KOPT-K1 (cell line): Measurements from ENCODE around the gene FAN1.

Source experiments
- H3K27ac ChIP-seq: fragments of 200-600 bp; sonication (generic); 2 replicates; pipeline ENCODE4 v1.5.1; 2016; ENCODE audit warnings: antibody characterized with exemption, mild to moderate bottlenecking, low read depth, low read length; ENCODE audit not compliant: poor library complexity, severe bottlenecking
- H3K36me3 ChIP-seq: fragments of 200-600 bp; sonication (generic); 2 replicates; pipeline ENCODE4 v1.5.1; 2017; ENCODE audit warnings: antibody characterized with exemption, mild to moderate bottlenecking, low read length, moderate library complexity; ENCODE audit not compliant: insufficient read depth
- H3K9me3 ChIP-seq: fragments of 200-600 bp; sonication (generic); 2 replicates; pipeline ENCODE4 v1.5.1; 2017; ENCODE audit warnings: antibody characterized with exemption, low read length, mild to moderate bottlenecking; ENCODE audit not compliant: insufficient read depth, poor library complexity, severe bottlenecking

The FAN1 gene

DNA sequence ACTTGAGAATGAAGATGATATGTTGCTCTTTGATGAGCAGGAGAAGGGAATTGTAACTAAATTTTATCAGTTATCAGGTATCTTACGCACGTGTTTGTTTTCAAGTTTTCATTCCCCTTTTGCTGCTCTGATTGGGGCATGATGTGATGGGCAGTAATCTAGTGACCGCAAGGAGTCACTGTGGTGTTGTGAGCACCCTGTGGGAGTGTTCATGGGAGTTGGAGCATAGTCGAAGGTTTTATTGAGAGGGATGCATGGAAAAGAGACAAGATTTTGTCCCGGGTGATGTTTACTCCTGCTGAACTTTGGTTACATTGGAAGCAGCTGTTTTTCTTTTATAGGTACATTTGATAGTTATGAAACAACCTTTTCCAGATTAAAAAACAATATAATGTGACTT, 2.1 kb downstream of the FAN1 start:
- peaks cover 38% of the 10 kb centered on the region for H3K36me3 ChIP-seq
- no peak overlapping the region for H3K27ac ChIP-seq
- no peaks in the 10 kb centered on the region for H3K9me3 ChIP-seq

DNA sequence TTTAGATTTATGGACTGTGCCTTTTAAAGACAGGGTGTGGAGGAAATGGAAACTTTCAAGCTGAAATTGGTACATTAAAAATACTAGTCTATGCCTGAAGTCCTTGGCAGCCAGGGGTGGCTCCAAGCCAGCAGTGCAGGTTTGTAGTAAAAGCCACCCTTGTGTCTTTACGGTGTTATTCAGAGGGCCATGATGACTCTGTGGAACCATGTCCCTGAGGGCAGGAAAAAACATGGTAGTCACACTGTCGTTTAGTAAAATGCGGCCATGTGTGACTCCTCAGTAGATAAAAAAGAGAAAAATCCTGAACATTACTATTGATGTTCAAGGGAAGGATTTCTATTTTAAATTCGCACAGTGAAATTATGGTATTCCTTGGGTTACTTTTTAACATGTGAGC, 2.7 kb downstream of the FAN1 start:
- no peak overlapping the region for H3K27ac ChIP-seq
- H3K9me3 ChIP-seq: no peaks in the 10 kb centered on the region
- H3K36me3 ChIP-seq: peaks cover 44% of the 10 kb centered on the region

DNA sequence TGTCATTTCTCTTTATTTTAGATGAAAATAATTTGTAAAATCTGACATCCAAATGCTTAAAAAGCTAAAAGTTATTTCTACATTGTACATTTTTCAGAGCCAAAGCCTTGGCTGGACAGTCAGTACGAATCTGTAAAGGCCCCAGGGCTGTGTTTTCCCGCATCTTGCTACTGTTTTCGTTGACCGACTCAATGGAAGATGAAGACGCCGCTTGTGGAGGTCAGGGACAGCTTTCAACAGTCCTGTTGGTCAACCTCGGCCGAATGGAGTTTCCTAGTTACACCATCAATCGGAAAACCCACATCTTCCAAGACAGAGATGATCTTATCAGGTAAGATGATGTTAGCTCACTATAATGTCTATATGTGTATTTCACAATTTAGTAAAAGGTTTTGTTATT, 10.0 kb downstream of the FAN1 start:
- Histone ChIP-seq H3K9me3 (no peaks in the 10 kb centered on the region), H3K27ac (no peak overlapping the region), H3K36me3 (peaks cover 92% of the 10 kb centered on the region)

DNA sequence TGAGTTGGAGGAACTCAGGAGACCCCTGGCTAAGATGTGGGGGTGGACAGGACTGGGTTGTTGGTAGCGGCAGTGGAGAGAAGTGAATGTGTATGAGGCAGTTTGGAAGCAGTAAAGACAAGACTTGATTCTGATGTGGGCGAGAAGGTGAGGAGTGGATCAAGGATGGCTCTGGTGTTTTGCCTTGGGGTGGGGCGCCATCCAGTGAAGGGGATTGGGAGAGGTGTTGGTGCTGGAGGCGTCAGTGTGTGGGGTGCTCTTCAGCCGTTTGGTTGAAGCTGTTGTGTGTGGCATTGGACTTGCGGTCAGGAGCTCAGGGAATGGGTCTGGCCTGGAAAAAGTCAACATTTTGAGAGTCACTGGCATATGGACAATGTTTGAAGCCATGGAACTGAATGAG, 13.3 kb downstream of the FAN1 start:
- Histone ChIP-seq H3K36me3 (peaks cover 95% of the 10 kb centered on the region), H3K27ac (no peak overlapping the region), H3K9me3 (no peaks in the 10 kb centered on the region)

DNA sequence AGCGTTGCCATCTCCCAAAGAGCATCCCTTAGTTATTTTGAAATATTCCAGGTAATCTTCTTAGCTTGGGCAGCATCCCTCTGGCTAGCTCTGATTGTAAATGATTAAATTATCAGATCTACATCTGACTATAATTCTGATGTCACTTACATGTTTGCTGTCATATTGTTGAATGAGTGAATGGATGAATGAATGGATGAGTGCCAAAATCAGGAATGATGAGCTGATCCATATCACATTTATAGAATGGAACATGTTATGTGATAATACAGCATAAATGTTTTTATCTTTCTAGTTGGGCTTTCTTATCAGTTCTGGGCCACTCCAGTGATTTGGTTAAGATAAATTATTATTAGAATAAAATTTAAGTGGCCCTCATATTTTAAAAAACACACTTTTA, 14.0 kb downstream of the FAN1 start:
- H3K9me3 ChIP-seq: no peaks in the 10 kb centered on the region
- peaks cover 95% of the 10 kb centered on the region for H3K36me3 ChIP-seq
- no peak overlapping the region for H3K27ac ChIP-seq

DNA sequence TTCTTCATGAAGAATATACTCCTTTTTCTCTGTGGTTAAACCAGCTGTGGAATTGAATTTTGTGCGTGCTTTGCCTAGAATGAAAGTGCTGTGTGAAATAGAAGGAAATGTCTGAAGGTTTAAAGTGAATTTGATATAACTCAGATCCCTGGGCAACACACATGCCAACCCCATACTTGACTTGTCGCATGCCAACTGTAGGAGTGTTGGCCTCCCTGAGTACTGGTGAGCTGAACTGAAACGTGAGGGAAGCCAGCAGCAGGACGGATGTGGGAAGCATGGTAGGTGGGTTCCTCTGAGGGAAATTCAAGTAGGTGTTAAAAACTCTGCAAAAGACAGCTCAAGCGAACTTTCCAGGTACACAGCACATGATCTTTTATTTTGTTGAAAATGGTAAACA, 14.7 kb downstream of the FAN1 start:
- H3K9me3 ChIP-seq: no peaks in the 10 kb centered on the region
- H3K27ac ChIP-seq: no peak overlapping the region
- peaks cover 95% of the 10 kb centered on the region for H3K36me3 ChIP-seq

DNA sequence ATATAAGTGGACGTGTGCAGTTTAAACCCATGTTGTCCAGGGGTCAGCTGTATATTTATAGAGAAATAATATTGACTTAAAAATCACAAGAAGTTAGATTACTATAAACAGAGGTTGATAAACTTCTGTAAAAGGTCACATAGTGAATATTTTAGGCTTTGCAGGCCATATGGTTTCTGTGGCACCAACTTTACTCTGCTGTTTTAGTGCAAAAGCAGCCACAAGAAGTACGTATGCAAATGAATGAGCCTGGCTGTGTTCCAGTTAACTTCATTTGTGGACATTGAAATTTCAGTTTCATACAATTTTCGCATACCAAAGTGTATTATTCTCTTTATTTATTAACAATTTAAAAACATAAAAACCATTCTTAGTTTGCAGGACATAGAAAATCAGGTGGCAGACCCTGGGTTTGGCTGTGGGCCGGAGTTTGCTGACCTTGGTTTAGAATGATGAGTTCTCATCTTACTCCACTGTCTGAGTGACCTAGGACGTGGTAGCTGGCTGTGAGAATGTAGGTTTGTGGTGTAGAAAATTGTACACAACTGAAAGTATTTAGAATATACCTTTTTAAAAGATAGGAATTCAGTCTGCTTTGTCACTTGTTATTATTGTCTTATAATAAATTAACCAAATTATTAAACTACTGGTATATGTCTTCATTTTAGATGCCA, 16.3 kb downstream of the FAN1 start:
- no peak overlapping the region for H3K27ac ChIP-seq
- H3K9me3 ChIP-seq: no peaks in the 10 kb centered on the region
- H3K36me3 ChIP-seq: peaks cover 95% of the 10 kb centered on the region

DNA sequence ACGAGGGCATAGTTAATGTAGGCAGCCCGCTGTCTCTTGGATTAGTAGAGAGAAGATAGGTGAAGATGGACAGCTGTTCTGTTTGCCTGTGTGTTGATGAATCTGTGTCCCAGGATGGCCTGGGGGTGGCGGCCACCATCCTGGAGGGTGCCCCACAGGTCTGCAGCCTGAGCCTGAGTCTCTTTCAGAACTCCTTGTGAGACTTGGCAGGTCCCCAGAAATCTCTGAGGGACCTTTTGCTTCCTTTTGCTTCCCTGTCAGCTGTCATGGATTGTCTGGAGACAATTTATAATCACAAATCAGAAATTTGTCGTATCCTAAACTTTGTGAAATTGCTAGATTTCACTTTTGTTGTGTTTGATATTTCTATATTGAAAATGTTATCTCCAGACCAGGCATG, 17.4 kb downstream of the FAN1 start:
- Histone ChIP-seq H3K27ac (no peak overlapping the region), H3K36me3 (peaks cover 96% of the 10 kb centered on the region)

DNA sequence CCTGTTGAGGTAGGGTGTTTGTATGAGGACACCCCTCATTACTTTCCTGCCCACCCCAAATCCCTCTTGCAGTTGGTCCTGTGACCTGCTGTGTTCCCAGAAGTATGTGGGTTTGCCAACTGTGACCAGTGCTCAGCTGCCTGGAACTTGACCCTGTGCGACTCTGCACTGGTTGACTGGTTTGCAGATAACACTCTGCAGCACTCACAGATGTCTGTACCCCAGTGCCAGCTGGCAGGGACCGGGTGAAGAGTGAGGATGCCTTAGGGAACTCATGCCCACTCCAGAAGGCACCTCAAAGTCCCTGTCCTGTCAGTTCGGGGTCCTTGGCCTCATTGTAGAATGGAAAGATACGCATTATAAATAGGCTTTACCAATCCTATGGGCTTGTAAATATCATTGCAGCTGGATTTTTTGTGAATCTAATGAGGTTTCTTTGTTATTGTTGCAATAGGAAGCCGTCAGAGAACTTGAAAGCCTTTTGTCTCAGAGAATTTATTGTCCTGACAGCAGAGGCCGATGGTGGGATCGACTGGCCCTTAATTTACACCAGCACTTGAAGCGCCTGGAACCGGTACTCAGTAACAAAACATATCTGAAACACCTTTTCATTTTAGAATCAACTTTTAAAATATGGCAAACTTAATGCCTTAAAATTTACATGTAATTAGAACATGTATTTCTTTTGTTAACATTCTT, 18.2 kb downstream of the FAN1 start:
- Histone ChIP-seq H3K27ac (no peak overlapping the region), H3K9me3 (no peaks in the 10 kb centered on the region), H3K36me3 (peaks cover 96% of the 10 kb centered on the region)

More for the DNA sequence above, 17.4 kb downstream of the FAN1 start:
- no peaks in the 10 kb centered on the region for H3K9me3 ChIP-seq

DNA sequence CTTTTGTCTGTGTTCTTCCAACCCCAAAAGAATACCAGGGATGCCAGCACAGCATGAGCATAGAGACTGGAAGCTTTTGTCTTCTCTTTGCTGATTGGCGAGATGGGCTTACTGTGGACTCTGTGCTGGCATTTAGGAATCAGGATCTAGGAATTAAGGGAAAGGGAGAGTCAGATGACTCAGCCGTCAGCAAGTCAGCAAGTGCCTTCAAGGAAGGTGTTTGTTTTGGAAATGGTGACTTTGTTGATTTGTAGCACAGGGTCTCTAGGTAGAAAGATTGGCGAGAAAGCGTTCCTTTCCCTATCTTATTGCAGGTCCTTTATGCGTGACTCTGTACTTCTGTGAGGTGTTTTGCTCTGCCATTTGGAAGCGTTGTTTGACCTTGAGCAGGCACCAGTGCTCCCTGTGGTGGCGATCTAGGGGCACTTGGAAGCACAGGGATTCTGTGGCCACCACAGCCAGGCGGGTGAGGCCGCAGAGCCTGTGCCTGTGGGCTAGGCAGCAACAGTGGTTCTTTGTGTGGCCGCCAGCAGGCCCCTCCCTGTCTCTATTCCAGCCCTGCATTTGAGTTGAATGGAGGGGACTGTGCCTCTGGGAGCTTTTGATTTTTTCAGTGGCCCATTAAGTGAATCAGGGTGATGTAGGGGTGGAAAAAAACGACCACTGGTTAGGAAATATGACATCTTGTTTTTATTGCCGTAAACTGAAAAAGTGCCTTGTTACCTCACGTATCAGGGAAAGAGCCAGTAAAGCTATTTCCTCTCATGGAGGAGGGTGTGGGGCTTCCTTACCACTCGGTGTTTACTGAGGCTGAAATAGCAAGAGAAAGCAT, 19.0 kb downstream of the FAN1 start:
- H3K9me3 ChIP-seq: no peaks in the 10 kb centered on the region
- no peak overlapping the region for H3K27ac ChIP-seq
- peaks cover 98% of the 10 kb centered on the region for H3K36me3 ChIP-seq

DNA sequence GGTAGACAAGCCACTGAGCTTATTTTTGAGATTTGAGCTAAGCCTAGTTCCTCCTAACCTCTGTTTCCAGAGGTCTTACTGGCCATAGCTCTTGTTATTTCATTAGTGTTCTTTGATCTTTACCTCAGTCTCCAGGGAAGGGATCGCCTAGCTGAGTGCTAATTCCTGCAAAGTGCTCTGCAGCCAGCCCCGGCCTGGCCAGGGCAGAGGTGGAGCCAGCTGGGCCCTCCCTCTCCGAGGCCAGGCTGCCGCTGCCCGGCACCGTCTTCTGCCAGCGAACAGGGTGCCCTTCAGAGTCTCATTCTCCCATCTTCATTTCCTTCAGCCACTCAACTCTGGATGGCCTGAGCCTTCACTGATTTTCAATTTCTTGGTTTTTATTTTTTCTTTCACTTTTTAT, 19.7 kb downstream of the FAN1 start:
- Histone ChIP-seq H3K27ac (no peak overlapping the region), H3K36me3 (peaks cover 99% of the 10 kb centered on the region), H3K9me3 (no peaks in the 10 kb centered on the region)

DNA sequence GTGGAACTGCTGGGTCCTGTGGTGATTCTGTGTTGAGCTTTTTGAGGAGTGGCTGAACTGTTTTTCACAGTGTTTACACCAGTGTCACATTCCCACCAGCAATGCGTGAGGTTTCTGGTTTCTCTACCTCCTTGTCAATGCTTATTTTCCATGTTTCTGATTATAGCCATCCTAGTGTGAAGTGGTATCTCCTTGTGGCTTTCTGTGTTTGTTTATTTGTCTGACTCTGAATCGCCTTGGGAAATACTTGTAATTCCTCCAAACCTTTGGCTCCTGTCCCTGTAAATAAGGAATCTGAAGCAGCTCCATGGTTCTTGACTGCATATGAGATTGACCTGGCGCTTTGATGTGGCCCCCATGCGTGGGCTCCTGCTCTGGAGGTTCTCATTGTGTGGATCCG, 20.6 kb downstream of the FAN1 start:
- Histone ChIP-seq H3K27ac (no peak overlapping the region), H3K36me3 (peaks cover 98% of the 10 kb centered on the region), H3K9me3 (no peaks in the 10 kb centered on the region)

DNA sequence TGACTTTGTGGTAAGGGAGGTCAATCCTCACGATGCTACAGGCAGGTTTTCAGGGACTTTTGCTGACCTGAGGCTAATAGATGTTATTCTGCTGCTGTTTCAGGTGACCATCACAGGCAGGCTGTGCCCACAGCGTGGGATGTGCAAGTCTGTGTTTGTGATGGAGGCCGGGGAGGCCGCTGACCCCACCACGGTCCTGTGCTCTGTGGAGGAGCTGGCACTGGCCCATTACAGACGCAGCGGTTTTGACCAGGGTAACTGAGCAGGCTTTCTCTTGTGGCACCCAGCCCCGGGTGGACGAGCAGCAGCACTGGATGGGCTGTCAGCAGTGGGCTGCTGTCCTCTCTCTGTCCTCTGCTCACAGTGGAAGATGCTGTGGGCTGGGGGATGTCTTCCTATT, 22.0 kb downstream of the FAN1 start:
- Histone ChIP-seq H3K9me3 (no peaks in the 10 kb centered on the region), H3K27ac (no peak overlapping the region), H3K36me3 (peaks cover 93% of the 10 kb centered on the region)

DNA sequence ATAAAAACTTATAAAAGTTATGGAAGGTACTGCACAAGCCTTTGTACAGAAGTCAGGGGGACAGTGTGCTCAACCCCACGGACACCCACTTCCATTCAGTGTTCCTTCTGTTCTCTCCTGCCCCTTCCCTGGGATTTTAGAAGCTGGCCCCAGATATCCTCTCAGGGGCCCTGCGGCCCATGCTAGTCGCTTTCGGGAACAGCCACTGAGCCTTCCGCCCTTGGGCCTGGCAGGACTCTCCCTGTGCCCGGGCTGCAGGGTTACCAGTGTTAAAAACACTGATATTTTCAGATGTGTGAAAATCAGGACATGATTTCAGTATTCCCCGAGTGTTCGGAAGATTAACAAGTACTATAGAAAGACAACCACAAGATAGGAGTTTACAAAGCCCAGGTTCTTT, 22.4 kb downstream of the FAN1 start:
- Histone ChIP-seq H3K36me3 (peaks cover 92% of the 10 kb centered on the region), H3K9me3 (no peaks in the 10 kb centered on the region), H3K27ac (no peak overlapping the region)

DNA sequence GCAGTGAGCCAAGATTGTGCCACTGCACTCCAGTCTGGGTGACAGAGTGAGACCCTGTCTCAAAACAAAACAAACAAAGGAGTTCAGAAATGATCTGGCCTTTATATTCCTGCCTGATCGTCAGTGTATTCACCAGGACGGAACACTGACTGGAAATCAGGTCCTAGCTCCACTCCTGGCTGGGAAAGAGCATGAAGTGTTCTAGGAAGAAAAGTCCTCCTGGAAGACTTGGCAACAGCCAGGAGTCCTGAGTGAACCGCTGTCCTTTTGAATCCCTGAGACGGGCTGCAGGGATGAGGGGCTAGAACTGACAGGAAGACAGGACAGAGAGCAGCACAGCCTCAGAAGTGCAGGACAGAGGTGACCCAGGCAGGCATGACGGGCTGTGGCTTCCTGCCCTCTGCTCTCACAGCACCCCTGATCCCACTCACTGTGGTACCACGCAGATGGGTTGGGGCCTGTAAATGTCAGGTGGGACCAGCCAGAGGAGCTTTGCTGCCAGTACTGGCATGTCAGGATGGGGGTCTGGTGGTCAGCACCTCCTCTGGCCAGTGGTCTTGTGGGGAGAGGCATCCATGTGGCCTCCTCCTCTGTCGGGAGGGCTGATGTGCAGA, 23.5 kb downstream of the FAN1 start:
- Histone ChIP-seq H3K36me3 (peaks cover 85% of the 10 kb centered on the region), H3K9me3 (no peaks in the 10 kb centered on the region), H3K27ac (no peak overlapping the region)
